Measurements from ENCODE around the gene ELAVL1. TPM values are rescaled to one million over a fixed set of nuclear protein-coding genes. Genes with fewer than 3 reads are reported as not detected.
A peak's percentile ranks its signal among the peaks of the same experiment; 100 is the strongest.

The ELAVL1 gene
- total RNA-seq, 2 donors from 2014 or later = 31.0 to 37.4 TPM

DNA sequence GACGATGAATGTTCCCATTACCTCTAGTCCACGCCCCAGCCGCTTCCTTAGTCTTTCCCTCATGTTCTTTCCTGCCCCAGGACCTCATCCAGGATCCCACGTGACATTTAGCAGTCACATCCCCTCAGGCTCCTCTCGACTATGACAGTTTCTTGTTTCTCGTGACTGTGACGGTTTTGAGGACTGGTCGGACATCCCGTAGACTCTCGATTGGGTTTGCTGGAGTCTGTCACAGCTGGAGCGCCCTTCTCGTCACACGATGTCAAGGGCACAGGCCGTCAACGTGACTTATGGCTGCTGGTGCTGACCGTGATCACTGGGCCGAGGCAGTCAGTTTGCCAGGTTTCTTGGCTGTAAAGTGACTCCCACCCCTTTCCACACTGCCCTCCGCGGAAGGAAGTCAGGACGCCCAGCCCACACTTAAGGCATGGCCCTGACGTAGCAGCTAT, 22.8 kb downstream of the ELAVL1 start:
- Histone ChIP-seq H3K27ac (peak overlapping the region; percentile 61 to 79), H3K4me1 (peaks cover 0 to 70% of the 10 kb centered on the region in 2 donors), H3K36me3 (peaks cover 35% of the 10 kb centered on the region), H3K4me3 (no peak overlapping the region), H3K27me3 (no peaks in the 10 kb centered on the region), H3K9me3 (no peaks in the 10 kb centered on the region)
- TF ChIP-seq, protein P1, sequence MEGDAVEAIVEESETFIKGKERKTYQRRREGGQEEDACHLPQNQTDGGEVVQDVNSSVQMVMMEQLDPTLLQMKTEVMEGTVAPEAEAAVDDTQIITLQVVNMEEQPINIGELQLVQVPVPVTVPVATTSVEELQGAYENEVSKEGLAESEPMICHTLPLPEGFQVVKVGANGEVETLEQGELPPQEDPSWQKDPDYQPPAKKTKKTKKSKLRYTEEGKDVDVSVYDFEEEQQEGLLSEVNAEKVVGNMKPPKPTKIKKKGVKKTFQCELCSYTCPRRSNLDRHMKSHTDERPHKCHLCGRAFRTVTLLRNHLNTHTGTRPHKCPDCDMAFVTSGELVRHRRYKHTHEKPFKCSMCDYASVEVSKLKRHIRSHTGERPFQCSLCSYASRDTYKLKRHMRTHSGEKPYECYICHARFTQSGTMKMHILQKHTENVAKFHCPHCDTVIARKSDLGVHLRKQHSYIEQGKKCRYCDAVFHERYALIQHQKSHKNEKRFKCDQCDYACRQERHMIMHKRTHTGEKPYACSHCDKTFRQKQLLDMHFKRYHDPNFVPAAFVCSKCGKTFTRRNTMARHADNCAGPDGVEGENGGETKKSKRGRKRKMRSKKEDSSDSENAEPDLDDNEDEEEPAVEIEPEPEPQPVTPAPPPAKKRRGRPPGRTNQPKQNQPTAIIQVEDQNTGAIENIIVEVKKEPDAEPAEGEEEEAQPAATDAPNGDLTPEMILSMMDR (IDR thresholded peaks at IDR 0.05) = no peak
- DNase-seq (ENCODE audit: low spot score) = no peak

DNA sequence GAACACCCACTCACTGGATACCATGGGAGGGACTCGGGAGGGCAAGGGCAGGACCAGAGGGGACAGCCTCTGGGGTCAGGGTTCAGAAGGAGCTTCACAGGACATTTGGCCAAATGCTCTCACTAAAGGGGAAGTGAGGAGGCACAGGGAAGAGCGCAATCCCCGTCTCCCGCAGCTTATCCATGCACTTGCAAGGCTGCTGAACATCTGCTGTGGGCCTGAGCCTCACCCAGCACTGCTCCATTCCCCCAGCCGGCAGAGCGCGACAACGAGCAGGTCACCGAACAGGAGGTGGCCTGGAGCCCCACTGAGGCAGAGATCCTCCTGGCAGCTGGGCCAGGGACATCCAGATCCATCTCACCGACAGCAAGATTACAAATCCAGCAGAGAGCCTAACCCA, 23.3 kb downstream of the ELAVL1 start:
- Histone ChIP-seq H3K27me3 (no peaks in the 10 kb centered on the region), H3K4me1 (peaks cover 0 to 64% of the 10 kb centered on the region in 2 donors), H3K4me3 (no peak overlapping the region), H3K9me3 (no peaks in the 10 kb centered on the region), H3K27ac (peak overlapping the region; percentile 61 to 79), H3K36me3 (peaks cover 39% of the 10 kb centered on the region)
- TF ChIP-seq, protein P1 (IDR thresholded peaks at IDR 0.05) = no peak
- no peak for DNase-seq (ENCODE audit: low spot score)

DNA sequence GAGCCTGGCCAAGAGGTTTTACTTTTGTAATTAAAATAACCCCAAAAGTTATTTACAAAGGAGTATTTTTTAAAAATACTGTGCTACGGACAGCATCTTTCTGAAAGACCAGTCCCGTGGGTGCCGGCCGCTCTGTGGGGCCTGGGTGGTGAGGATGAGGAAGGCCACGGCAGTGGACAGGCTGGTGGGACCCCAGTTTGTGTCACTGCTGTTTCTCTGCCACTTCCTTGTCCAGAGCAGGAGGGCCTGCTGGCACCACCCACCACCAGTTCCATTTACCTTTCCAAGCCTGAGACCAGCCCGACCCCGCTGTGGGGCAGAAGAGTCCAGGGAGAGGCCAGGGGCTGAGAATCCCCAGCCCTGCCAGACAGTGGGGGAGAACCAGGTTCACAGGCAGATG, 23.8 kb downstream of the ELAVL1 start:
- no peak for DNase-seq (ENCODE audit: low spot score)
- H3K4me3 ChIP-seq = no peak overlapping the region
- H3K27ac ChIP-seq = peak overlapping the region; percentile 61 to 79
- H3K36me3 ChIP-seq = peaks cover 40% of the 10 kb centered on the region
- H3K9me3 ChIP-seq = no peaks in the 10 kb centered on the region
- peaks cover 0 to 60% of the 10 kb centered on the region in 2 donors for H3K4me1 ChIP-seq
- TF ChIP-seq, protein P1 (IDR thresholded peaks at IDR 0.05) = no peak
- no peaks in the 10 kb centered on the region for H3K27me3 ChIP-seq

DNA sequence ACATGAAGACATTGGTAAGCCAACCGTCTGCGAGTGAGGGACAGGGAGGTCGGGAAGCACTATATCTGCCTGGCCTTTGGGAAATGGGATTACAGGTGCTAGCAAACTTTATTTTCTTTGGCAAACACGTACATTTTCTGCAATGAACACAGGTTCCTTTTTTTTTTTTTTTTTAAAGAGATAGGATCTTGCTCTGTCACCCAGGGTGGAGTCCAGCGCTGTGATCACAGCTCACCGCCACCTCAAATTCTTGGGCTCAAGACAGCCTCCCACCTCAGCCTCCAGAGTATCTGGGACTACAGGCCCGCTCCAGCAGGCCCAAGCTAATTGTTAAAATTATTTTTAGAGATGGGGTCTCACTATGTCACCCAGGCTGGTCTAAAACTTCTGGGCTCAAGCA, 24.2 kb downstream of the ELAVL1 start:
- TF ChIP-seq, protein P1 (IDR thresholded peaks at IDR 0.05) = no peak
- peaks cover 40% of the 10 kb centered on the region for H3K36me3 ChIP-seq
- no peaks in the 10 kb centered on the region for H3K27me3 ChIP-seq
- peak overlapping the region in 1 of 2 donors; percentile 79 for H3K27ac ChIP-seq
- no peak for DNase-seq (ENCODE audit: low spot score)
- no peak overlapping the region for H3K4me3 ChIP-seq
- no peaks in the 10 kb centered on the region for H3K9me3 ChIP-seq
- H3K4me1 ChIP-seq = peaks cover 0 to 55% of the 10 kb centered on the region in 2 donors

DNA sequence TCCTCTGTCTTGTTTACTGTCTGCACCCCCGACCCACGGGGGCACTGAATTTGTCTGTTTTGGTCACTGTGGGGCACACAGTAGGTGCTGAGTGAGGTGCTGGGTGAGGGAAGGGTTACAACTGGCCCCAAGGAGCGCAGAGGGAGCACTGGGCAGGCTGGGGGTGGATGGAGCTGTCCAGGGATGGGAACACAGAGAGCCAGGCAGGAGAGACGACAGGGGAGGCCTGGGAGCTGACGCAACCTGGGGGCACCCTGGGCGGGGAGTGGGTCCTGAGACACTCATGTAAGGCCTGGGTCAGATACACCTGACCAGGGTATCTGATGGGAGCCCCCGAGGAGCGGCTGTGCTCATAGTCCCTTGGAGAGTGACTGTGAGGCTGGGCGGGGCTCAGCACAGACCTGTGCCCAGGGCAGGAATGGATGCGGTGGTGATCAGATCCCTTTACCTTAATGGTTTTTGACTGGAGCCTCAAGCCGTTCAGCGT, 24.8 kb downstream of the ELAVL1 start:
- H3K4me3 ChIP-seq = no peak overlapping the region

More for the DNA sequence above, 24.8 kb downstream of the ELAVL1 start:
- Histone ChIP-seq H3K9me3 (no peaks in the 10 kb centered on the region), H3K27ac (no peak overlapping the region), H3K4me1 (peaks cover 0 to 52% of the 10 kb centered on the region in 2 donors), H3K27me3 (no peaks in the 10 kb centered on the region), H3K36me3 (peaks cover 40% of the 10 kb centered on the region)
- no peak for DNase-seq (ENCODE audit: low spot score)
- TF ChIP-seq, protein P1 (IDR thresholded peaks at IDR 0.05) = no peak

Measured in right atrium auricular region (tissue), 2 donors.